ENCODE data around the gene PTPRE.

The PTPRE gene

GRCh38 chr10:127906548-127907377, at the start of gene PTPRE:
Gene PTPRE, plus strand, starts transcription at chr10:127907103. Its CDS starts 133,779 bp downstream, at chr10:128040882.
- H3K27me3 Mint-ChIP-seq = peaks cover 69% of the 10 kb centered on the region

GRCh38 chr10:127860592-127860991, 46.3 kb upstream of the PTPRE start:
- ATAC-seq (no peak), DNase-seq (no peak)
- Mint-ChIP-seq H3K27me3 (peaks cover 8% of the 10 kb centered on the region), H3K4me1 (no peaks in the 10 kb centered on the region), H3K9me3 (peaks cover 11 to 14% of the 10 kb centered on the region in 2 donors), H3K27ac (no peak overlapping the region), H3K4me3 (no peak overlapping the region)

More at GRCh38 chr10:127906548-127907377, at the start of gene PTPRE:
- H3K27ac Mint-ChIP-seq = no peak within 1 kb of the TSS
- H3K4me1 Mint-ChIP-seq = no peaks in the 10 kb centered on the region
- ATAC-seq = peak; percentile 93
- DNase-seq = peak; percentile 80 to 82
- peak within 1 kb of the TSS; percentile 38 to 51 for H3K4me3 Mint-ChIP-seq
- H3K9me3 Mint-ChIP-seq = no peaks in the 10 kb centered on the region

- Mint-ChIP-seq H3K9me3 (peaks cover 11 to 14% of the 10 kb centered on the region in 2 donors), H3K27ac (peak overlapping the region; percentile 29 to 48), H3K4me1 (no peaks in the 10 kb centered on the region), H3K27me3 (peaks cover 22% of the 10 kb centered on the region), H3K4me3 (no peak overlapping the region)
- no peak for ATAC-seq
- no peak for DNase-seq
Measured at GRCh38 chr10:127863231-127863825, 43.6 kb upstream of the PTPRE start.

- H3K9me3 Mint-ChIP-seq = peaks cover 11 to 26% of the 10 kb centered on the region in 2 donors
- no peak overlapping the region for H3K27ac Mint-ChIP-seq
- no peak overlapping the region for H3K4me3 Mint-ChIP-seq
- DNase-seq (no peak), ATAC-seq (no peak)
- peaks cover 40% of the 10 kb centered on the region for H3K27me3 Mint-ChIP-seq
- H3K4me1 Mint-ChIP-seq = no peaks in the 10 kb centered on the region
Measured at GRCh38 chr10:127866276-127867013, 40.5 kb upstream of the PTPRE start.

- DNase-seq (no peak), ATAC-seq (no peak)
- Mint-ChIP-seq H3K27me3 (peaks cover 44% of the 10 kb centered on the region), H3K27ac (no peak overlapping the region), H3K9me3 (peaks cover 11 to 26% of the 10 kb centered on the region in 2 donors), H3K4me1 (no peaks in the 10 kb centered on the region), H3K4me3 (no peak overlapping the region)
Measured at GRCh38 chr10:127867805-127868204, 39.1 kb upstream of the PTPRE start.

- peaks cover 44% of the 10 kb centered on the region for H3K27me3 Mint-ChIP-seq
- no peaks in the 10 kb centered on the region for H3K4me1 Mint-ChIP-seq
- no peak overlapping the region for H3K4me3 Mint-ChIP-seq
- DNase-seq = no peak
- no peak for ATAC-seq
- peaks cover 0 to 11% of the 10 kb centered on the region in 2 donors for H3K9me3 Mint-ChIP-seq
- no peak overlapping the region for H3K27ac Mint-ChIP-seq
Measured at GRCh38 chr10:127869329-127869728, 37.6 kb upstream of the PTPRE start.

GRCh38 chr10:127871631-127872010, 35.3 kb upstream of the PTPRE start:
- Mint-ChIP-seq H3K27me3 (peaks cover 36% of the 10 kb centered on the region), H3K27ac (no peak overlapping the region), H3K4me3 (no peak overlapping the region), H3K9me3 (peaks cover 0 to 11% of the 10 kb centered on the region in 2 donors), H3K4me1 (no peaks in the 10 kb centered on the region)
- ATAC-seq (no peak), DNase-seq (no peak)

GRCh38 chr10:127872011-127872761, 34.7 kb upstream of the PTPRE start:
- Mint-ChIP-seq H3K27ac (no peak overlapping the region), H3K4me1 (no peaks in the 10 kb centered on the region), H3K9me3 (peaks cover 0 to 11% of the 10 kb centered on the region in 2 donors), H3K27me3 (peaks cover 32% of the 10 kb centered on the region), H3K4me3 (no peak overlapping the region)
- DNase-seq (no peak), ATAC-seq (no peak)

- no peak for ATAC-seq
- Mint-ChIP-seq H3K9me3 (peaks cover 0 to 11% of the 10 kb centered on the region in 2 donors), H3K4me1 (no peaks in the 10 kb centered on the region), H3K4me3 (no peak overlapping the region), H3K27me3 (peaks cover 30% of the 10 kb centered on the region), H3K27ac (no peak overlapping the region)
- DNase-seq = no peak
Measured at GRCh38 chr10:127872871-127873600, 33.9 kb upstream of the PTPRE start.

GRCh38 chr10:127873901-127874470, 32.9 kb upstream of the PTPRE start:
- DNase-seq = no peak
- no peak for ATAC-seq
- Mint-ChIP-seq H3K27ac (no peak overlapping the region), H3K4me1 (no peaks in the 10 kb centered on the region), H3K9me3 (peaks cover 0 to 8% of the 10 kb centered on the region in 2 donors), H3K4me3 (no peak overlapping the region), H3K27me3 (peaks cover 30% of the 10 kb centered on the region)

- Mint-ChIP-seq H3K27me3 (peaks cover 25% of the 10 kb centered on the region), H3K27ac (no peak overlapping the region), H3K4me1 (no peaks in the 10 kb centered on the region), H3K4me3 (no peak overlapping the region), H3K9me3 (no peaks in the 10 kb centered on the region)
- ATAC-seq (no peak), DNase-seq (no peak)
Measured at GRCh38 chr10:127874671-127875448, 32.0 kb upstream of the PTPRE start.

- H3K27ac Mint-ChIP-seq = peak overlapping the region in 1 of 2 donors; percentile 58
- H3K27me3 Mint-ChIP-seq = peaks cover 19% of the 10 kb centered on the region
- H3K9me3 Mint-ChIP-seq = no peaks in the 10 kb centered on the region
- ATAC-seq = no peak
- no peak overlapping the region for H3K4me3 Mint-ChIP-seq
- H3K4me1 Mint-ChIP-seq = peaks cover 3% of the 10 kb centered on the region
- DNase-seq = no peak
Measured at GRCh38 chr10:127875449-127875765, 31.5 kb upstream of the PTPRE start.

GRCh38 chr10:127875916-127876315, 31.0 kb upstream of the PTPRE start:
- H3K4me1 Mint-ChIP-seq = peaks cover 8% of the 10 kb centered on the region
- ATAC-seq (no peak), DNase-seq (no peak)
- H3K27me3 Mint-ChIP-seq = peaks cover 14% of the 10 kb centered on the region
- no peak overlapping the region for H3K27ac Mint-ChIP-seq
- no peak overlapping the region for H3K4me3 Mint-ChIP-seq
- no peaks in the 10 kb centered on the region for H3K9me3 Mint-ChIP-seq

GRCh38 chr10:127877116-127877515, 29.8 kb upstream of the PTPRE start:
- peaks cover 8% of the 10 kb centered on the region for H3K4me1 Mint-ChIP-seq
- ATAC-seq (no peak), DNase-seq (no peak)
- H3K27me3 Mint-ChIP-seq = peaks cover 7% of the 10 kb centered on the region
- no peaks in the 10 kb centered on the region for H3K9me3 Mint-ChIP-seq
- H3K4me3 Mint-ChIP-seq = no peak overlapping the region
- no peak overlapping the region for H3K27ac Mint-ChIP-seq

All from stimulated activated naive CD8-positive, alpha-beta T cell treated with anti-CD3 and anti-CD28 coated beads, Interleukin-15, amount 100 ng/mL, for 72 hours (primary cell).